ENCODE results near the gene HARS2.
"Not testable (repeated sequence)": the region's sequence is repeated elsewhere in the genome, so short reads cannot be mapped to it uniquely, and the experiment has no call there.

Gene HARS2, protein sequence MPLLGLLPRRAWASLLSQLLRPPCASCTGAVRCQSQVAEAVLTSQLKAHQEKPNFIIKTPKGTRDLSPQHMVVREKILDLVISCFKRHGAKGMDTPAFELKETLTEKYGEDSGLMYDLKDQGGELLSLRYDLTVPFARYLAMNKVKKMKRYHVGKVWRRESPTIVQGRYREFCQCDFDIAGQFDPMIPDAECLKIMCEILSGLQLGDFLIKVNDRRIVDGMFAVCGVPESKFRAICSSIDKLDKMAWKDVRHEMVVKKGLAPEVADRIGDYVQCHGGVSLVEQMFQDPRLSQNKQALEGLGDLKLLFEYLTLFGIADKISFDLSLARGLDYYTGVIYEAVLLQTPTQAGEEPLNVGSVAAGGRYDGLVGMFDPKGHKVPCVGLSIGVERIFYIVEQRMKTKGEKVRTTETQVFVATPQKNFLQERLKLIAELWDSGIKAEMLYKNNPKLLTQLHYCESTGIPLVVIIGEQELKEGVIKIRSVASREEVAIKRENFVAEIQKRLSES

DNA sequence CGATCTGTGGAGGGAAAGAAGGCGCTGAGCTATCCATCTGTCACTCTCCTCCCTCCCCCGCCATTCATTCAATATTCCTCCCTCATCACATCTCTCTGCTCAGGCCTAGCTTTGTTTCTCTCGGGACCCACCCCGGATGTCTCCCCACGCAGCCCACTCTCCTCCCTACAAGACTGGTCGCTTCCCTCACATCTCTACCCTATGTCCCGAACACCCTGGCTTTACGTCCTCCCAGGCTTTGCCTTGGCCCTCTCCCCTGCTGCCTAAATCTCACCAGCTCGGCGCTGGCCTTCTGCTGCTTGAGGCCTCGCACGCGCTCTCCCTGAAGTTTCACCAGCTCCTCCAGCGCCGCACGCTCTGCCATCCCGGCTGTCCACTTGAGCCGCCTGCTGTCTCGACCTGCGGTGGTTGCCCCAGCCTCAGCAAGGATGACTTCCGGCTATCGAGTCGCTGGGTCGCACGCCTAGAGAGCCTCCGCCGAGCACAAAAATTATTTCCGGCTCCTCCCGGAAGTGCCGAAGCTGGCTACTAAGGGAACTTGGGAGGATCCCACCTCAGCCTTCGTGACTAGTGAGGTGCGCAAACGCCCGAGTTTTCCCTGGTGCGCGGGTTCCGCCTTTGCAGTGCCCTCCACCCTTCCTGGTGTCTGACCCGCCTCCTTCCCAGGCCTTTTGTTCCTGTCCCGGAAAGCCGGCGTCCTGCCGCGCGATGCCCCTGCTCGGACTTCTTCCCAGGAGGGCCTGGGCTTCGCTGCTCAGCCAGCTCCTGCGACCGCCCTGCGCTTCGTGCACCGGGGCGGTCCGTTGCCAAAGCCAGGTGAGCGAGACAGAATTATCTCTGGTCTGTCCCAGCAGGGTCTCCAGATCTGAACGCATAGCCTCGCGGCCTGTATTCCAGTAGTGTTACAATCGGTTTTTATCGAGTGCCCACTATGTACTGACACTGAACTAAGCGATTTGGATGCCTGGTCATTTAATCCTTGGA, at the start of gene HARS2, which contains the start of gene HARS1:
HARS2 (plus strand) TSS at position 515 of the 984 bp plus-strand sequence; CDS start at position 709, 194 bp downstream.
HARS1 (minus strand) TSS at position 430 of the 984 bp plus-strand sequence; CDS start at position 364, 66 bp downstream.
- peak; percentile 95 for DNase-seq (ENCODE audit: low read depth, low spot score)

GRCh38 chr5:140641716-140642115, 49.5 kb upstream of the HARS2 start:
- DNase-seq (ENCODE audit: low read depth, low spot score) = no peak

DNA sequence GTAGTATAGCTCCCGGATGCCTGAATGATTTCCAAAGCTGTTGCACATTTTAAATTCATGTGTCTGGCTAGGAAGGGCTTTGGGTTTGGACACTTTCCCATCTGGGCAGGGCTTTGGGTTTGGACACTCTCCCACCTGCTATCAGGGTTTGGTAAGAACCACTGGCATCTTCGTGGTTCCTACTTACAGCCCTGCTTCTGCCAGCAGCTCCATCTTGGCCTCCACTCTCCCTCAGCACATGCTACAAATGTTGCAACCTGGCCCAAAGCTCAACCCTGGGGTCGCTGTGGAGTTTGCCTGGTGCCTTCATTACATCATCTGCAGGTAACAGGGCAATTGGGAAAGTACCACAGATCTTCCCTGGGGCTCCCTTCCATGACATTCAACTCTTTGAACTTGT, 48.5 kb upstream of the HARS2 start:
- DNase-seq (ENCODE audit: low read depth, low spot score) = no peak

DNA sequence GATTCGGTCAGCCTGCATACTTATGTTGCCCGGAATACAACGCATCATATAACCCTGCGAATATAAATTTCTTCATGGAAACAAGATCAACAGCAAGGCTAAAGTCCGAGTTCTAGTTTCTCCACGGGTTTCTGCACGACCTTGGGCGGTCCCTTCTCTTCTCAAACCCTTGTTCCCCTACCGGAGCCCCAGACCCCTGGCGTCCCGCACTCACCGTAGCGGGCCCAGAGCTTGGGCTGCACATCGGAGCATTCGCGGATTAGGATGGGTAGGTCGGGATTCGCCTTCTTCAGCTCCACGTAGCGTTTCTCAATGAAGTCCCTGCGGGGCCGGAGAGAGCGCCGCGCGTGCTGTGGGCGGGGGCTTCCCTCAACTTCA, 44.2 kb upstream of the HARS2 start:
- DNase-seq (ENCODE audit: low read depth, low spot score) = no peak

GRCh38 chr5:140658870-140659269, 32.4 kb upstream of the HARS2 start:
- no peak for DNase-seq (ENCODE audit: low read depth, low spot score)

- DNase-seq (ENCODE audit: low read depth, low spot score) = not testable (repeated sequence)
Measured at GRCh38 chr5:140660371-140660770, 30.9 kb upstream of the HARS2 start.

DNA sequence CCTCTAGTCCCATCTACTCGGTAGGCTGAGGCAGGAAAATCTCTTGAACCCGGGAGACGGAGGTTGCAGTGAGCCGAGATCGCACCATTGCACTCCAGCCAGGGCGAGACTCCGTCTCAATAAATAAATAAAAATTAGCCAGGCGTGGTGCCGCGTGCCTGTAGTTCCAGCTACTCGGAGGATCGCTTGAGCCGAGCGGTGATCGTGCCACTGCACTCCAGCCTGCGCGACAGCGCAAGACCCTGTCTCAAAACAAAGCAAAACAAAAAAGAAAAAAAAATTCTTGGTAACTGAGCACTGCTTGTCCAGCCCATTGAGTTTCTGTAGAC, 27.3 kb upstream of the HARS2 start:
- DNase-seq (ENCODE audit: low read depth, low spot score) = no peak

GRCh38 chr5:140664359-140665119, 26.7 kb upstream of the HARS2 start, which contains the start of gene WDR55:
TSS of gene WDR55 (plus strand) at chr5:140664904. CDS start at chr5:140664913, 9 bp downstream.
- DNase-seq (ENCODE audit: low read depth, low spot score) = peak; percentile 70

GRCh38 chr5:140671035-140671434, 20.2 kb upstream of the HARS2 start:
- not testable (repeated sequence) for DNase-seq (ENCODE audit: low read depth, low spot score)

- no peak for DNase-seq (ENCODE audit: low read depth, low spot score)
Measured at GRCh38 chr5:140671472-140672125, 19.7 kb upstream of the HARS2 start.

DNA sequence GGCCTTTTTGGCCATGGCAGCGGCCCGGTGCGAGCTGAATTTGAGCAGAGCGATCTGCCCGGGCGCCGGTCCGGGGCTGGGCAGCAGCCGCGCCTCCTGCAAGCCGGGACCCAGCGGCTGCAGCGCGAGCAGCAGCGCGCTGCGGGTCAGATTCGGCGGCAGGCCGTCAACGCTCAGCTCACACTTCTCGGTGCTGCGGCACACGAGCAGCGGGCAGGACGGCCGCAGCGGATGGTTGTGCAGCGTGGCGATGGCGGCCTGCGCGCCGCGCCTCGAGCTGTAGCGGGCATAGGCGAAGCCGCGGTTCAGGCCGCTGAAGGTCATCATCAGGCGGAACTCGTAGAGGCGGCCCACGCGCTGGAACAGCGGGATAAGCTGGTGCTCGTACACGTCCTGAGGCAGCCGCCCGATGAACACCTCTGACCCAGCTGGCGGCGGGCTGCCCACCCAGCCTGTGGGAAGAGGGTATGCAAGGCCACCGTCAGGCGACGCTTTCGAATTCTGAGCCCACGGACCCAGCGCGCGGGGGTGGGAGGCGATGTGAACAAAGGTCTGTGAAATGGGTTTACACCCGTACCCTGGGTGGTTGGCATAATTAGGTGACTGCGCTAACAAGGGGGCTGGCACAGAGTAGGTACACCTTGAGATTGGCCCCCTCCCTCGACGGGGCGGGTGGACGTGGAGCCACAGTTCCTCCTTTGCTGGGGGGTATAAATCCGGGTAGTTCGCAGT, 18.6 kb upstream of the HARS2 start:
- no peak for DNase-seq (ENCODE audit: low read depth, low spot score)

DNA sequence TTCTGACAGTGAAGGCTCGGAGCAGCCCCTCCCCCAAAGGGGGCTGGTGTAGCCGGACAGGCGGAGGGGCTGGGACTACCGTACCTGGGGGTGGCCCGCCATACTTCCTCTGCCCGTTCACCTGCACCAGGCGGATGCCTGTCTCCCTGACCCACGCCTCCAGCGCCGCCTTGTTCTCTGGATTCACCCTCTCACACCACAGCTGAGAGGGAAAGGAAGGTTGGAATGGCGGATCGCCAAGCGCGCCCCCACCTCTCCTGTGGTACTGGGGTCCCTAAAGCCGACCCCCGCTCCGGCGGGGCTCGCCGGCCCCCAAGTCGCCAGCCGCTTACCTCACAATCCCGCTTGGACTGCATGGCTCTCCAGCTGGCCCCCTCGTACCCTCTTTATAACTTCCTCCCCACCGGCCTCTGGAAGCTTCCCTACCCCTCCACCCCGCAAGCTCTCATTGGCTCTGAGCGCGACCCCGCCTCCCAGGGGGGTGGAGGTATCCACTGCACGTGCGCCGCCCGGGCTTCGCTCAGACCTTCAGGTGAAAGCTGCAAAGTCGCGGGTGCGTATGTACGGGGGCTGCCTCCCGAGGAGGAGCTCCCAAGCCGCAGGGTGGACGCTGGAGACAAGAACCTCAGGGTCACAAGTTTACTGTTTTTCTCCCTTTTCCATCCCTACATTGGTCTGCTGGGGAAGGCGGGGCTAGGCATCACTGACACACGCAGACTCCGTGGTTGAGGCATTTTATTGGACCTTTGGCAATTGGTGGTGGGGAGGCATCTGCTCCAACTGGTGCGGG, 17.9 kb upstream of the HARS2 start, which contains the start of gene DND1:
DND1 (minus strand) TSS at position 390 of the 790 bp plus-strand sequence; CDS start at position 356, 34 bp downstream.
- DNase-seq (ENCODE audit: low read depth, low spot score) = no peak

DNA sequence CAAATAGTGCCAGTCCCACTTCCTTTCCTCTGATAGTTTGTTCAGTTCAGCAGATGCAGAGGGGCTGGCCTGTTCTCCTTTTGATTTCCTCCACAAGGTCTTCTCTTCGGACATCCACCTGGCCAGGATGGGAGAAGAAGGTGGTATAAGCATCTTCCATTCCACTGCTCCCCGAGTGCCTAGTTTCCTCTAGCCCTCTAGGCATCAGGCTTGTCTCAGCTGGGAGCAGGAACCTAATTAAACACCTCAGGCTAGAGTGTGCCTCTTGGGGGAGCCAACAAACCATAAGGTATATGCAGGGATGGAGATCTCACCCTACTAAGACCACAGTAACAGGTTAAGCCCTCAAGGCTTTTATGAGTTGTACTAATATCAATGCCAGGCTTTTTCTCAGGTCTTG, 17.0 kb upstream of the HARS2 start:
- DNase-seq (ENCODE audit: low read depth, low spot score) = no peak

GRCh38 chr5:140674629-140675028, 16.6 kb upstream of the HARS2 start:
- DNase-seq (ENCODE audit: low read depth, low spot score) = no peak

- DNase-seq (ENCODE audit: low read depth, low spot score) = no peak
Measured at GRCh38 chr5:140677947-140678346, 13.3 kb upstream of the HARS2 start.

DNA sequence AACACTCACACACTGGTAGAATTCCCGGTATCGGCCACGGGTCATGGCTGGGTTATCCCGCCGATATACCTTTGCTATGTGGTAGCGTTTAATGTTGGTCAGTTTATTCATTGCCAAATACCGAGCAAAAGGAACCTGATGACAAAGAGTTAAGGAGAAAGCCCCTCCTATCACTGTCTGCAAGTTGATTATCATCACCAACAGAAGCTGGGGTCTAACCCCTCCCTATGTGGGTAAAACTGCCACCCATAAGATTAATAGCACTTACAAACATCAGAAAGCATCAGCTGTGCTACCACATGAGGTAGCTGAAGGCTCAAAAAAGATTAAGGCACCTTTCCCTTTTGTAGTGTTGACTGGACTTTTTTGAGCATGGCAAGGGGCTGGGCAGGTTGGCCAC, 12.3 kb upstream of the HARS2 start:
- no peak for DNase-seq (ENCODE audit: low read depth, low spot score)

DNA sequence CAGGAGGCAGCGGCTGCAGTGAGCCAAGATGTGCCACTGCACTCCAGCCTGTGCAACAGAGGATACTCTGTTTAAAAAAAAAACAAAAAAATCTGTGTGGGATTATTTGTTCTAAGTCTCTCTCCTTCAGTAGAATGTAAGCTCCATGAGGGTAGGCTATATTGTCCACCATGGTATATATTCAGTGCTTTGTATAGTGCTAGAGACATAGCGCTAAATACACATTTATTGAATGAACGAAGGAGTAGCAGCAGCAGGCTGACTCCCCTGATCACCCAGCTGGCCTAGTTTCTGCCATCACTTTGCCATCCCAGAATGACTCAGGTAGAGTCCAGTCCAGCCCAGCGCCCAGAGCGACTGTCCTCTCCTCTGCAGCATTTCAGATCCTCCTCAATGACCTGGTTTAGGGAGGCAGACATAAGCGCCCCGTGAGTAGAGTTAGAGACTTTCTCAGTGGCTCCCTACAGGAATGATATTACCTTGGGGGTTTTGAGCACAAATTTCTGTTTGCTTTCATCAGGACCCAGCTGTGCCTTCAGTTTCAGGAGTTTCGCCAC, 801 bp upstream of the HARS2 start:
- DNase-seq (ENCODE audit: low read depth, low spot score) = no peak

- no peak for DNase-seq (ENCODE audit: low read depth, low spot score)
Measured at GRCh38 chr5:140694276-140694675, 3.0 kb downstream of the HARS2 start.

Measured in iPS DF 19.7 (cell line).